H1 (cell line): ENCODE data around the gene ABTB1. TPM values are rescaled to one million over a fixed set of nuclear protein-coding genes. Genes with fewer than 3 reads are reported as not detected.

Experiments
- CTCF ChIA-PET: fragments of 300-600 bp; sonication (Branson Sonifier 250); formaldehyde crosslinking; loops from one replicate; lab custom pipeline; 2021; ENCODE audit not compliant: partially characterized antibody; lab: Charles Lee
- POLR2A ChIA-PET: fragments of 300-600 bp; sonication (Branson Sonifier 250); formaldehyde crosslinking; loops from one replicate; lab custom pipeline; 2021; ENCODE audit warnings: inconsistent platforms; ENCODE audit not compliant: partially characterized antibody; lab: Charles Lee
- DNase-seq, 2 experiments: peaks; one replicate each; pipeline versions ENCODE4 v3.0.0 to v3.0.0-alpha.2; 2010 to 2022; ENCODE audit warnings: low spot score in 2 of 2, low read depth in 1 of 2, mixed read lengths in 1 of 2
- FAIRE-seq: peaks from 2 replicates; lab custom pipeline; 2011; peaks lifted over from hg19 to GRCh38; lab: Jason Lieb, UNC
- H2AFZ ChIP-seq: 2 replicates; pipeline ENCODE4 v1.8.1; 2012; ENCODE audit warnings: low read length, inconsistent platforms
- H2AK5ac ChIP-seq: 2 replicates; pipeline ENCODE4 v1.6.1; 2013; ENCODE audit warnings: low read depth, low read length
- H2BK120ac ChIP-seq: replicated peaks from 2 replicates; pipeline ENCODE3; 2013; ENCODE audit warnings: low read depth, low read length, inconsistent platforms
- H2BK12ac ChIP-seq: 2 replicates; pipeline ENCODE4 v1.6.1; 2013; ENCODE audit warnings: low read depth, low read length
- H2BK15ac ChIP-seq: 2 replicates; pipeline ENCODE4 v1.6.1; 2013; ENCODE audit warnings: low read length
- H2BK20ac ChIP-seq: 2 replicates; pipeline ENCODE4 v1.6.1; 2013; ENCODE audit warnings: low read length
- H2BK5ac ChIP-seq: 2 replicates; pipeline ENCODE4 v1.6.1; 2013; ENCODE audit warnings: low read depth, low read length
- H3K14ac ChIP-seq: 2 replicates; pipeline ENCODE4 v1.6.1; 2013; ENCODE audit warnings: inconsistent platforms; ENCODE audit not compliant: insufficient read length
- H3K18ac ChIP-seq: 2 replicates; pipeline ENCODE4 v1.6.1; 2013; ENCODE audit warnings: low read length; ENCODE audit errors: extremely low read depth
- H3K23ac ChIP-seq: 2 replicates; pipeline ENCODE4 v1.6.1; 2013; ENCODE audit warnings: inconsistent platforms; ENCODE audit not compliant: insufficient read length
- H3K23me2 ChIP-seq: 2 replicates; pipeline ENCODE4 v1.6.1; 2013; ENCODE audit warnings: low read depth, low read length
- H3K27ac ChIP-seq: 2 replicates; pipeline ENCODE4 v1.6.1; 2011; ENCODE audit warnings: low read depth, low read length, inconsistent platforms
- H3K27me3 ChIP-seq, 4 experiments: replicated peaks in 1 of 4; 1 replicate in 1 of 4; 2 replicates in 3 of 4; pipeline versions ENCODE4 v1.6.1 to v1.8.1; 2011 to 2013; ENCODE audit warnings: low read length in 3 of 4, mild to moderate bottlenecking in 3 of 4, inconsistent platforms in 2 of 4, mixed read lengths in 2 of 4, moderate library complexity in 1 of 4; ENCODE audit not compliant: control insufficient read depth in 3 of 4, insufficient read depth in 3 of 4; ENCODE audit errors: extremely low read depth in 1 of 4
- H3K36me3 ChIP-seq, 4 experiments: 2 replicates each; pipeline versions ENCODE4 v1.6.1 to v1.8.1; 2011 to 2013; ENCODE audit warnings: mild to moderate bottlenecking in 4 of 4, low read length in 3 of 4, moderate library complexity in 2 of 4, control low read depth in 1 of 4, inconsistent platforms in 1 of 4; ENCODE audit not compliant: insufficient read depth in 4 of 4, control insufficient read depth in 2 of 4
- H3K4ac ChIP-seq: replicated peaks from 2 replicates; pipeline ENCODE3; 2013; ENCODE audit warnings: low read length, low read depth, mixed read lengths, inconsistent platforms; ENCODE audit not compliant: insufficient read length
- H3K4me1 ChIP-seq, 4 experiments: replicated peaks in 1 of 4; 1 replicate in 1 of 4; 2 replicates in 3 of 4; pipeline versions ENCODE4 v1.6.1 to v1.8.1; 2011 to 2013; ENCODE audit warnings: low read length in 3 of 4, inconsistent platforms in 2 of 4, mixed read lengths in 1 of 4; ENCODE audit not compliant: insufficient read depth in 4 of 4, control insufficient read depth in 3 of 4
- H3K4me2 ChIP-seq, 2 experiments: 2 replicates each; pipeline versions ENCODE4 v1.6.1 to v1.8.1; 2011 to 2013; ENCODE audit warnings: low read depth in 2 of 2, low read length in 2 of 2, control low read depth in 1 of 2, inconsistent platforms in 1 of 2, mild to moderate bottlenecking in 1 of 2; ENCODE audit not compliant: insufficient read depth in 1 of 2
- H3K4me3 ChIP-seq, 4 experiments: fragments of 200-600, 300-600 bp in 1 of 4; sonication (generic), shearing (Covaris generic), sonication (Bioruptor Twin) in 1 of 4; 2 replicates each; pipeline versions ENCODE4 v1.5.1 to v1.8.1; 2011 to 2016; ENCODE audit warnings: low read length in 4 of 4, low read depth in 3 of 4, control low read depth in 2 of 4, inconsistent platforms in 2 of 4, mild to moderate bottlenecking in 2 of 4, mixed read lengths in 1 of 4, moderate library complexity in 1 of 4; ENCODE audit not compliant: insufficient read depth in 2 of 4; ENCODE audit errors: extremely low read depth in 1 of 4
- H3K56ac ChIP-seq: replicated peaks from 2 replicates; pipeline ENCODE3; 2013; ENCODE audit warnings: low read depth, mild to moderate bottlenecking, mixed read lengths, low read length, inconsistent platforms; ENCODE audit not compliant: insufficient read length
- H3K79me1 ChIP-seq: 2 replicates; pipeline ENCODE4 v1.6.1; 2013; ENCODE audit warnings: low read depth, low read length, control low read depth
- H3K79me2 ChIP-seq, 2 experiments: 2 replicates each; pipeline versions ENCODE4 v1.6.1 to v1.8.1; 2012 to 2013; ENCODE audit warnings: low read length in 2 of 2, mild to moderate bottlenecking in 2 of 2, inconsistent platforms in 1 of 2; ENCODE audit not compliant: insufficient read depth in 2 of 2, control insufficient read depth in 1 of 2
- H3K9ac ChIP-seq, 4 experiments: replicated peaks in 1 of 4; 1 replicate in 1 of 4; 2 replicates in 3 of 4; pipeline versions ENCODE4 v1.6.1 to v1.8.1; 2011 to 2013; ENCODE audit warnings: low read depth in 3 of 4, low read length in 3 of 4, control low read depth in 2 of 4, mild to moderate bottlenecking in 2 of 4, moderate library complexity in 2 of 4, inconsistent platforms in 1 of 4; ENCODE audit errors: extremely low read depth in 1 of 4
- H3K9me3 ChIP-seq, 2 experiments: 2 replicates each; pipeline versions ENCODE4 v1.6.1 to v1.8.1; 2012 to 2013; ENCODE audit warnings: mild to moderate bottlenecking in 2 of 2, moderate library complexity in 2 of 2, control low read depth in 1 of 2, inconsistent platforms in 1 of 2, low read depth in 1 of 2, low read length in 1 of 2, mixed read lengths in 1 of 2; ENCODE audit not compliant: insufficient read depth in 2 of 2
- H4K20me1 ChIP-seq, 2 experiments: replicated peaks in 1 of 2; 2 replicates each; pipeline versions ENCODE3 to v1.8.1; 2011 to 2013; ENCODE audit warnings: inconsistent platforms in 2 of 2, low read length in 2 of 2, mild to moderate bottlenecking in 1 of 2; ENCODE audit not compliant: insufficient read depth in 2 of 2, control insufficient read depth in 1 of 2
- H4K5ac ChIP-seq: 2 replicates; pipeline ENCODE4 v1.6.1; 2013; ENCODE audit warnings: low read length, low read depth, mixed read lengths, inconsistent platforms; ENCODE audit not compliant: insufficient read length
- H4K8ac ChIP-seq: 2 replicates; pipeline ENCODE4 v1.8.0; 2013; ENCODE audit warnings: mild to moderate bottlenecking, moderate library complexity, low read length, inconsistent platforms; ENCODE audit not compliant: insufficient read depth; ENCODE audit errors: extremely low read depth
- H4K91ac ChIP-seq: replicated peaks from 2 replicates; pipeline ENCODE3; 2013; ENCODE audit warnings: low read length, mixed read lengths, inconsistent platforms; ENCODE audit not compliant: insufficient read length
- GTF2F1 ChIP-seq: IDR thresholded peaks from 2 replicates; pipeline ENCODE4 v1.6.1; 2012; ENCODE audit warnings: low read depth, low read length, improper control_type of control experiment, borderline replicate concordance
- SIN3A ChIP-seq, 2 experiments: IDR thresholded peaks in 1 of 2; conservative IDR thresholded peaks in 1 of 2; 2 replicates each; pipeline ENCODE4 v1.6.1; 2011 to 2012; ENCODE audit warnings: low read length in 2 of 2, improper control_type of control experiment in 1 of 2, low read depth in 1 of 2, mild to moderate bottlenecking in 1 of 2
- SP4 ChIP-seq: IDR thresholded peaks from 2 replicates; pipeline ENCODE4 v1.6.1; 2012; ENCODE audit warnings: low read length, inconsistent platforms
- WGBS, 2 experiments: shearing (Covaris generic) in 1 of 2; methylation state at CpG; one replicate each; pipeline versions ENCODE4 v1.1.6 to v1.1.7; 2013 to 2015; ENCODE audit warnings: low lambda C conversion rate in 2 of 2, mixed read lengths in 2 of 2, inconsistent platforms in 1 of 2, low coverage in 1 of 2, missing lambda C conversion rate in 1 of 2; ENCODE audit not compliant: insufficient replicate concordance in 2 of 2, insufficient coverage in 1 of 2, insufficient read length in 1 of 2; ENCODE audit errors: extremely low coverage in 1 of 2, missing lambda C conversion rate in 1 of 2; 5-methylcytosine and 5-hydroxymethylcytosine counted together
- polyA plus RNA-seq, 7 experiments: library from polyadenylated mRNA; depleted of rRNA in 3 of 7; stranded (reverse) in 5 of 7; unstranded in 2 of 7; fragments of >200 nt in 5 of 7; fragments of 200-250 nt in 2 of 7; gene quantifications; 1 replicate in 5 of 7; 2 replicates in 1 of 7; 4 replicates in 1 of 7; pipeline versions ENCODE4 v1.2.1 to v1.2.3, GENCODE V29; 2011 to 2013; ENCODE audit warnings: missing spikeins in 2 of 7, mixed read lengths in 2 of 7
- total RNA-seq: library from RNA; stranded (reverse); fragmentation: NEBNext Ultra II Directional; extraction: Animal tissue kit (Norgen Biotek cat#: 25700); gene quantifications from 2 replicates; pipeline ENCODE4 v1.2.1, GENCODE V29; 2021

The ABTB1 gene
- total and polyA plus RNA-seq, 2 of the 8 experiments (the other 6 are each of a cell fraction or from before 2014, with no cell fraction given), result 7.1 to 9.4 TPM

- H3K56ac ChIP-seq, result no peak overlapping the region
- H2BK20ac ChIP-seq, result no peak overlapping the region
- no peak overlapping the region for H3K9ac ChIP-seq
- CTCF ChIA-PET, result no interaction called here
- no peaks in the 10 kb centered on the region for H4K20me1 ChIP-seq
- FAIRE-seq (no peak), DNase-seq (no peak)
- H3K14ac ChIP-seq, result no peak overlapping the region
- no peak overlapping the region for H2AK5ac ChIP-seq
- H4K5ac ChIP-seq, result no peak overlapping the region
- no peak overlapping the region for H4K8ac ChIP-seq
- H2AFZ ChIP-seq, result no peak overlapping the region
- WGBS, 2 experiments, result 83% methylated on average over 2 of the region's 2 CpGs; no CpG with 5 or more reads in 1 of the 2 experiments
- H4K91ac ChIP-seq, result no peak overlapping the region
- POLR2A ChIA-PET, result no interaction called here
- no peaks in the 10 kb centered on the region for H3K9me3 ChIP-seq
- H3K23ac ChIP-seq, result no peak overlapping the region
- no peak overlapping the region for H3K27ac ChIP-seq
- peaks cover 0 to 3% (median 2%) of the 10 kb centered on the region in 4 experiments; a peak in 3 of 8 replicates for H3K36me3 ChIP-seq
- H2BK15ac ChIP-seq, result no peak overlapping the region
- no peak overlapping the region for H2BK12ac ChIP-seq
- H2BK5ac ChIP-seq, result no peak overlapping the region
- no peak overlapping the region for H3K4ac ChIP-seq
- no peak overlapping the region for H3K4me2 ChIP-seq
- H3K79me1 ChIP-seq, result no peaks in the 10 kb centered on the region
- TF ChIP-seq SIN3A (conservative IDR thresholded peaks at IDR 0.05 in 1 of 2, IDR thresholded peaks at IDR 0.05 in 1 of 2; ENCODE audit: low read depth in 1 of 2, low read length in 2 of 2), result no peak
- TF ChIP-seq GTF2F1, result no peak
- no peak for TF ChIP-seq SP4
- no peaks in the 10 kb centered on the region for H3K27me3 ChIP-seq
- no peaks in the 10 kb centered on the region for H3K23me2 ChIP-seq
- H3K4me1 ChIP-seq, result no peaks in the 10 kb centered on the region
- H2BK120ac ChIP-seq, result no peak overlapping the region
- no peak overlapping the region for H3K18ac ChIP-seq
- no peaks in the 10 kb centered on the region for H3K79me2 ChIP-seq
- no peak overlapping the region for H3K4me3 ChIP-seq
Measured at GRCh38 chr3:127665165-127665564, 7.6 kb upstream of the ABTB1 start.
